Midbrain (tissue), 1 donor: ENCODE measurements around the gene CAST.

Experiments
- DNase-seq: peaks from one replicate; lab custom pipeline; 2025; lab: John Stamatoyannopoulos, UW

Gene CAST

GRCh38 chr5:96673127-96673526, 11.0 kb downstream of the CAST start:
- DNase-seq = no peak

GRCh38 chr5:96675882-96676281, 13.7 kb downstream of the CAST start:
- no peak for DNase-seq

GRCh38 chr5:96677496-96677895, 15.3 kb downstream of the CAST start:
- DNase-seq = no peak

GRCh38 chr5:96679293-96679692, 17.1 kb downstream of the CAST start:
- DNase-seq = no peak

GRCh38 chr5:96680759-96681470, 18.7 kb downstream of the CAST start:
- DNase-seq = no peak

DNA sequence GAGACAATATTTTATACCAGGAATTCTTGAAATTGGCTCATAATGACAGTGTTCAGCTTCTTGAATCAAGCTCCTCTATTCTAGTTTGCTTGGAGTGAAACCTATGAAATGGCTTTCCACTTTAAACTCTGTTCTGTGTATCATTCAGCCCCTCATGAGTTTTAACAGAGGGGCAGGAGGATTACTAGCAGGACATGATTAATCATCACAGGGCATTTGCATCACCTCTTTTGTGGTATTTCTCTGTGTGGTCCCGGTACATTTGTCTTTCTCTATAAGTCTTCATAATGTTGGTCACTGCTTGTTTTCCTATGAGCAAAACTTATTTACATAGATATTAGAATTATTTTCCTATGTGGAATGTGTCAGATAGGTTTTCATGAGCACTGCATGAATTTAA, 21.2 kb downstream of the CAST start:
- DNase-seq = no peak

- no peak for DNase-seq
Observed at GRCh38 chr5:96683810-96684209, 21.6 kb downstream of the CAST start.

DNA sequence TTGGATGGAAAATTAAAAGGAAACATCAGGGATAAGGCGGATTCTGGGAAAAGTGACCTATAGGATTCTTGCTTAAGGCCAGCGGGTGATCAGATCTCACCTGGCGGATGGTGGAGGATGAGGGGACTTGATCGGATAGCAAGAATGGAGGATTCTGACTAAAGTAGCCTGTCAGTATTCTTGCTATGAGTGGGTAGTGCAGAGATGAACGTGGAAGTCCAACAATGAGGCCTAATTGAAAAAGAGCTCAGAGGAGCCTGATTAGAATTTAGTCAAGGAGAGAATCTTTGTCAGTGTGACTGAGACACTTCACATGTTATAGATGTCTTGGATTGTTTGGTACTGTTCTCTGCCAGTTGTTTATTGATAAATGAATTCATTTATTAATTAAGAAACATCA, 24.9 kb downstream of the CAST start:
- DNase-seq = no peak

- no peak for DNase-seq
Observed at GRCh38 chr5:96687812-96688453, 25.8 kb downstream of the CAST start.

DNA sequence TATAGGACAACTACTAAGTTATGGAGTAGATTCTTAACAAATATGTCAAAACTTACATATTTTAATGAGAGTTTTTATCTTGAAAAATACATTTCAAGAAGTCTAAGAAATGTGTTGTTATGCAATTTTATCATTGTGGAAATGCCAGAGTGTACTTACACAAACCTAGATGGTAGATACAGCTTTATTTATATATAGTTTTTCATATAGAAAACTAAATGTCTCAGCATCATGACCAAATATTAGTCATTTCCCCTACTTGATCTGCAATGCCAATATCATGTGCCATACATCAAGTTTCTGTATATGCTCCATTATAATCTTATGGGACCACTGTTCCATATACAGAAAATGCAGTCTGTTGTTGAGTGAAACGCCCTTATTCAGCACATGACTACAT, 28.7 kb downstream of the CAST start:
- no peak for DNase-seq

DNA sequence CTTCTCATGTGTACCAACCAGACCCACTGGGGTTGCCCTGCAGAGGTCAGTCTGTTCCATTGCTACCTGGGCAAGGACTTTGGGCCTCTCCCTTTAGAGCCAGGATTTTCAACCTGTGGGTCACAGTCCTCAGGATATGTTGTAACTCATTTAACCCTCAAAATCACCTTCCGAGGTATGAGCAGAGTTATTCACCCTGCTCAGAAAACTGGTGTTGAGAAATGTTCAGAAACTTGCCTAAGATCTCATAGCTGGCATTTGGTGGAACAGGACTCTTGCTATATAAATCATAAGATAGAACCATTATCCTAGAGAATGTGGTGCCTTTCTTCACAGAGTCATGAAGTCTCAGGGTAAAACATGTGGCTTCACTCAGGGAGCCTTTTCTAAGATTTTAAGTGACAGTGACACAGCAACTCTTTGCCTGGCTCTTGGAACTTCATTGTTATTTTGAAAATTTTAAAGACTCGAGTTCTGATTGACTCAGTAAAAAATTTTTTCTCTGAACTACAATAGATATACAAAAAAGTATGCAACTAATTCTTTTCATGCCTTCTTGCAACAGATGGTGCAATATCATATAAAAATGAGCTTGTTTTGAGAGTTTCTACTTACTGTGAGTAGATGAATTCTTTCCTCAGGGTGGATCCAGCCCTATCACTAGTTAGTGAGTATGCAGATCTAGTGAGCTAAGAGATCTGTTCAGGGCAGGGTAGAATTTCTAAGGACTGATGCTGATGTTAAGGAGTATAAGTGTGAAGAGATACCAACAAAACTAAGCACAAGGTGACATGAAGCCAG, 29.5 kb downstream of the CAST start:
- no peak for DNase-seq

GRCh38 chr5:96692441-96692840, 30.3 kb downstream of the CAST start:
- no peak for DNase-seq

GRCh38 chr5:96699186-96699820, 37.1 kb downstream of the CAST start:
- DNase-seq = no peak

DNA sequence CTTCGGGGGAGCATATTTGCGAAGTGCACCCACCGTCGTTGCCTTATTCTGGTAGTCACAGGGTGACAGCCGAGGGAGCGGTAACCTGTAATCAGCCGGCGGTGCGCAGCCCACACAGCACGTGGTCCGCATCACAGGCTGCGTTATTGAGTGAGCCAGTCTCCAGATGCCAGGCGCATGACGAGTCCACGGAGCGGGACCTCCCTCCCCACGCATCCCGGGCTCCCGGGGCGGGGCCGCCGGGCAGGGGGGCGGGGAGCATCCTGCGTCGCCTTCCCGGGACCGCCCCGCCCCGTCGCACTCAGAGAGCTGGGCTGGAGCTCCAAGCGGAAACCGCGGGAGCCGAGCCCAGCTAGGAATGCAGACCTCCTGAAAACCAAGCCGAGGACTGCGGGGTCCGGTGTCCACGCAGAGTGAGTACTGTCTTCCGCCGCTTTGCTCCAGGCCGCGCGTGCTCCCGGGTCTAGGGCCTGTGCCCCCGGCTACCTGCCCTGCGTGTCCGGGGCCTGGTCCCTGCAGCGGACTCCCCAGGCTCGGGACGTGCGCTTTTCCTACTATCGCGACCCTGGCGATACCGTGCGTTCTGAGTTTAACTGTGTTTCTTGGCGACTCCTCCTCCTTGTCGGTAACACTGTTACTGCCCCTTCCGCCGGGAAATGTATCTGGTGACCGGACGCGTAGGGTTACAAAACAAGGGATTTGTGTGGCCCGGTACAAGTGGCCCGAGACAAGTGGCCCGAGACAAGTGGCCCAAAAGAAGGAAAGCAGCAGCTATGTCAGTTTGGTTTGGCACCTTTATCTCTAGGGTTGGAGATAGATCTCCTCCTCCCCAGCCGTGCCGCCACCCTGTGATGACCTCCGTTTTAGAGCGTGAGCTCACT, 40.6 kb downstream of the CAST start:
- peak; percentile 88 for DNase-seq

DNA sequence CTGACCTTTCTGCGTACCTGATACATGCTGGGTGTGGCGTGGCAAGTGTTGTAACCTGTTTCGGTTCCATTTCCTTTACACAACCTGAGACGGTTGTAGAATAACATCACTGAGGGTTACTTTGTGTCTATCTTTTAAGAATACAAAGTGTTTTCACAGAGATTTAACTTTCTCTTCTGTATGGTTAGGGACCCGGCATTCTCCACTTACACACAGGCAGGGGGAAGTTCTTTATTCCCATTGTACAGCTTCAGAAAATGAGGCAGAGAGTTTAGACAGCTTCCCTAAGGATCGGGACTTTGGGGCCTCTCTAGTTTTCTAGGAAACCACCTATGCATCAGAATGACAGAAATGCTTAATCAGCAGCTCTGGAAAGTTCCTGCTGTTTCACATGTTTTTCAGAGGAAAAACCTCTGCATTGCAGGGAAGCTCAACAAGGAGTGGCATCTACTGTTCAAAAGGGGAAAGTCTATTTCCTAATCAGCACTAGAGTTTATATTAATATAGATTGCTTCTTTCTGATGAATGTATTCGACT, 41.3 kb downstream of the CAST start:
- no peak for DNase-seq

DNA sequence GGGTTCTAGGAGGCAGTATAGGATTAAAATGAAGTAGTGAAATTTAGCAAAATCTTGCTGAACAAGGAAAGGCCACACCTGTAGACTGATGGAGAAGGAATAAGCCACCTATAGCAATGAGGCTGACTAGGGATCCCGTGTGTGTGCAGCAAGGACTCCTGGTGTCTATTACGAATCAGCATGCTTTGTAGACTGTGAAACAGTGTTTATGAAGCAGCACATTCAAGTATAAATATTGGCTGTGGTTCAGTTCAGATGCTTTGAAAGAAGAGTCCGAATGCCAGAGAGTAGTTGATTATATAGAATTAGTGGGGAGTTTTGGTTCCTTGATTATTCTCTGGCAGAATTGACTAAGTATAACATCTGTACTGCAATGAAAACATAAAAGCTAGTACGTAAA, 41.8 kb downstream of the CAST start:
- DNase-seq = no peak

- no peak for DNase-seq
Observed at GRCh38 chr5:96706433-96707111, 44.4 kb downstream of the CAST start.

- DNase-seq = no peak
Observed at GRCh38 chr5:96708600-96708999, 46.4 kb downstream of the CAST start.

DNA sequence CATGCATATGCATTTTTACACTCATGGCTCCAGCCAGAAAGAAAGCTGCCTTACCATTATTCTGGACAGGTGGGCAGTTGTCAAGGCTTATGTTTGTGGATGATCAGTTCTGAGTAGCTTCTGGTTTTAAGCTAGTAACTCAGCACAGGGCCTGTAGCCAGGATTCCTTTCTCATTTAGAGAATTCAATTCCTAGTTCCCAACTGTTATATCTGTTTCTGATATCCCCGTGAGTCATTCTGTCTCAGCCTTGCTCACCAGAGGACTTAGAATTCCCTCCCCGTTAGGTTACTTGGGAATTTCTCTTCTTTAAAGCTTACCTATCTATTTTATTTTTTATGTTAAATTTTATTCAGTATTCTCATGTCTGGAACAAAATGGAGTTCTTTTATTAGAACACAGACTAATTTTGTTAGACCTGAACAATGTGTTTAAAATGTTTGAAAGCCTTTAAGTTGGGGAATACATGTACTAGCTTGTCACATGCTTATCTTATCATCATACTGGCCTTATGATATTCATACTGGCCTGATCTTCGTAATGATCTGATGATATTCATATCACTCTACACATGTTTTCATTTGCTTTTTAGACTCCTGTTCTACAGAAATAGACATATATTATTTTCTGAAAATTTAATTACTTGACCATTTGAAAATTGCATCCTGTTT, 47.1 kb downstream of the CAST start:
- DNase-seq = no peak

DNA sequence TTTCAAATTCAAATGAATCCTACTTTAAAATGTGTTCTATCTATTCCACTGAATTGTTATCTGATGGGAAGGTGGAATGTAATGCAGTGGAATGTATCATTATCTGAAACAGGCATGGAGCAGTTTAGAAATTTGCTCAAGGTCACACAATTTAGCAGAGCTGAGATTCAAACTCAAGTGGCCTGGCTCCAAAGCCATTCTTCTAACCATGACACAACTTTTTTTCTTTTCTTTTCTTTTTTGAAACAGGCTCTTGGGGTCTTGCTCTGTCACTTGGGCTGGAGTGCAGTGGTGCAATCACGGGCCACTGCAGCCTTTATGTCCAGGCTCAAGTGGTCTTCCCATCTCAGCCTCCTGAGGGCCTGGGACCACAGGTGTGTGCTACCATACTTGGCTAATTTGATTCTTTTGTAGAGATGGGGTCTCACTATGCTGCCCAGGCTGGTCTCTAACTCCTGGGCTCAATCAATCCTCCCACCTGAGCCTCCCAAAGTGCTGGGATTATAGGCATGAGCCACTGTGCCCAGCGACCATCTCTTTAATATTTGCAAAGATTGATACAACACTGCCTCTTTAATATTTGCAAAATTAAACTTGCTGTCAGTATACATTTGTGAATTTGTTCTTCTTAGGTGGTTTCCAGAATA, 50.0 kb downstream of the CAST start:
- no peak for DNase-seq
